Measurements from ENCODE around the gene KCTD5.

- TF ChIP-seq POLR2AphosphoS5 (IDR thresholded peaks at IDR 0.05): no peak
- no peak for TF ChIP-seq CTCF (IDR thresholded peaks at IDR 0.05)
These were observed 22.6 kb downstream of the KCTD5 start for GRCh38 chr16:2704983-2705275.
